UCSD-AML1 (cell line): Measurements from ENCODE around the gene MYOZ2.

Experiments used
- DNase-seq: peaks from one replicate; lab custom pipeline; 2025; ENCODE audit not compliant: unreplicated experiment; lab: John Stamatoyannopoulos, UW

The MYOZ2 gene

DNA sequence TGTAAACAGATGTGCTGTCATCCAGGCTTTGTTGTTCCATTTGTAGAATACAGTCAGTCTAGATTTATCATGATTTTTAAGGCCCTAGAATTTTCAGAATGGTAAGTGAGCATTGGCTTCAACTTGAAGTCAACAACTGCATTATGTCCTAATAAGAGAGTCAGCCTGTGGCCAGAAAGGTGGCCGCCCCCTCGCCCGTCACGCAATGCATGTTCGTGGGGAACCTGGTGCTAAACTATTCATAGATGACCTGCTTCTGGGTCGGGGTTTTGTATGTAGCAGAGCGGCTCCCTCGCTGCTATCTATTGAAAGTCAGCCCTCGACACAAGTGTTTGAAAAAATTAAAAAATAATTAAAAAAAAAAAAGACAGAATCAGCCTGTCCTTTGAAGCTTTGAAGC, 101.6 kb downstream of the MYOZ2 start:
- no peak for DNase-seq
